ENCODE data around the gene FLT3. TPM values are rescaled to one million over a fixed set of nuclear protein-coding genes. Genes with fewer than 3 reads are reported as not detected.

FLT3 gene
- total RNA-seq, 5 donors from 2014 or later (not counting 1 experiment from before 2014, with no cell fraction given) = 0.13 to 0.48 (median 0.26) TPM

DNA sequence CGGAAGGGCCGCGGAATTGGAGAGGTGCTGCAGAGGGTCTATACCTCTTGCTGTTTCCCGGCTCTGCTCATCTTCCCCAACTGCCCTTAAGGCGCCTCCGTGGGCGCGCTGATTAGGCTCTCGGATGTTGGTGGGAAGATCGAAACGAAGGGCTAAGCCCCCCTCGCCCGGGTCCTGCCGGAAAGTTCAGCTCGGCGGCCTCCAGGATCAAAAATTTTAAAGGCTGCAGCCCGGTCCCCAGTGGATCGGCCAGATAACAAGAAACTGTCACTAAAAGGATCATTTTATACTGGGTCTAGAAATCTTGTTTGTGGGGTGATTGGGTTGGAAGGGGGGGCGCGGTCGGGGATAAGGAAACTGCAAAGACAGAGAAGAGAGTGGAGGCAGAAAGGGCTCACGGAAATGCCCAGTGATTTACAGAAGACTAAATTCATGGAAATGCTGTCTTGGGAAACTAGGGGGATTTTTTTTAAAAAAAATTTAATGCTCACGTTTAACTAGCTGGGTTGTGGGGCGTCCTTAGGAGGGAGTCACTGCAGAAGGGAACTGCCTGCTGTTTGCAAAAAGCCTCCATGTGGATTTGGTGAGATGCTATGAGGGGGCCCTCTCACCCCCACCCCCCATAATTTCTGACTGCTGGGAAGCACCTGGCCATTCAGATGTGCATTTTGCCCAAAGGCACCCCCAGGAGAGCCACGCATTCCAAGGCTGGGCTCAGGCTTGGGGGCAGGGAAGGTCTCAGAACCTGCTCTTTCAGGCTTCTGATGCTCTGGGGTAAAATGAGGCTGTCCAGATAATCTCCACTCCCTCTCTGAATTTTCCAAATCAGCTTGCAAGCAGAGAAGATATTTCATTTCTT lies 138.9 kb downstream of the FLT3 start:
- H3K4me3 Mint-ChIP-seq = peak overlapping the region in 1 of 3 donors; percentile 56
- no peaks in the 10 kb centered on the region for H3K9me3 Mint-ChIP-seq
- ATAC-seq (replicated peaks in 1 of 4) = no peak
- Histone ChIP-seq H3K27me3 (replicated peaks in 1 of 2; ENCODE audit: control insufficient read depth in 2 of 2, extremely low read depth in 1 of 2, insufficient read depth in 2 of 2, low read length in 1 of 2) (peaks cover 23 to 75% of the 10 kb centered on the region in 2 experiments), H3K27ac (ENCODE audit: low read length) (no peak overlapping the region), H3K36me3 (ENCODE audit: control insufficient read depth in 2 of 2, extremely low read depth in 1 of 2, insufficient read depth in 1 of 2, low read length in 1 of 2) (no peaks in the 10 kb centered on the region), H3K4me1 (ENCODE audit: control insufficient read depth in 1 of 2, extremely low read depth in 1 of 2, insufficient read depth in 2 of 2, low read length in 2 of 2) (peaks cover 0 to 16% of the 10 kb centered on the region in 2 experiments), H3K4me3 (ENCODE audit: control insufficient read depth in 1 of 2, extremely low read depth in 1 of 2, low read length in 1 of 2) (peak overlapping the region in 1 of 2 donors; percentile 53), H3K9me3 (no peaks in the 10 kb centered on the region)
- no peak overlapping the region for H3K27ac Mint-ChIP-seq
- H3K27me3 Mint-ChIP-seq = peaks cover 50 to 88% of the 10 kb centered on the region in 2 donors
- H3K4me1 Mint-ChIP-seq = peaks cover 4 to 20% (median 18%) of the 10 kb centered on the region in 3 donors
- 4% methylated on average over 14 of the region's 25 CpGs for WGBS (ENCODE audit: insufficient coverage)
- H3K36me3 Mint-ChIP-seq = no peaks in the 10 kb centered on the region
- POLR2A ChIA-PET = no interaction called here
- DNase-seq = no peak
- CTCF ChIA-PET = interaction anchor here in 1 of 2 donors (0.6 kb wide), 1 partner anchor 38 kb away, joined by 5 read pairs; no protein-coding TSS in a partner anchor

DNA sequence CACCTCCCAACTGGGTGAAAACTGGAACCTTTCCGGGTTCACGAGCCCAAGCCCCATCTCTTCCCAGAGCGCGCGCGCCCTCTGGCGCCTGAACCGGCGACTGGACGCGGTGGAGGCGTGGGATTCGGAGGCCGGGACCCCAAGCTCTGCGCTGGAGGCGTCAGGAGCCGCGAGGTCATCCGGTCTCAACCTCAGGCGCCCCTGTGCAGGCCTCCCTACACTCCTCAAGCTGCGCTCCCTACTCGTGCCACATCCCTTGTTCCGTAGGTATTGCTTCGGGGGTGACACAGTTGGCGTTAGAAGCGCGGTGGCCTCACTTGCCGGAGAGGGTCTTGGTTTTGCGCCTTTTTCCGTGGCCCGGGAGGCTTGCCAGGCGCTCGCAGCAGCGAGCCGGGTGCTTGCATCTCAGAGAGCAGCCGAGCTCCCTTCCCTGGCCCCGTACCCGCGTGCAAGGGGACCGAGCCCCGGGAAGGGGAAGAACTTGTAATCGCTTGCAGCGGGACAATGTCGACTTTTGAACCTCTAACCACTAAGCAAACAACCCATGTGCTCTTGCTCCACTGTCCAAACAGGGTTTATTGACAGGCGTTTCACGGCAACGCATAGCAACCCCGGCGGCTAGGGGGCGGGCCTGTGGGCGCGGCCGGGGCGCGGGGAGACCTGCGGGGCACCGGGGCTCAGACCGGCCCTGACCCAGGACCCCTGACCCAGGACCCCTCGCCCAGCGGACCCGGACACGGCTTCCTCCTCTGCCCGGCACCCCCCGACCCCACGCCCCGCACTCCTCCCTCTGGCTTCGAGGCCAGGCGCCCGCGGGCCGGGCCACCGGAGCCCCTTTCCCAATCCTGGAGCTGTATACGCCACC lies 139.8 kb downstream of the FLT3 start:
- ATAC-seq (replicated peaks in 1 of 4) (peak in 3 of 4 experiments; percentile 16 to 18 (median 17)), DNase-seq (peak in 1 of 35 experiments; percentile 16)
- CTCF ChIA-PET = no interaction called here
- Histone ChIP-seq H3K4me3 (ENCODE audit: control insufficient read depth in 1 of 2, extremely low read depth in 1 of 2, low read length in 1 of 2) (peak overlapping the region; percentile 7 to 53), H3K36me3 (ENCODE audit: control insufficient read depth in 2 of 2, extremely low read depth in 1 of 2, insufficient read depth in 1 of 2, low read length in 1 of 2) (no peaks in the 10 kb centered on the region), H3K9me3 (no peaks in the 10 kb centered on the region), H3K4me1 (ENCODE audit: control insufficient read depth in 1 of 2, extremely low read depth in 1 of 2, insufficient read depth in 2 of 2, low read length in 2 of 2) (peaks cover 0 to 12% of the 10 kb centered on the region in 2 experiments), H3K27ac (ENCODE audit: low read length) (no peak overlapping the region), H3K27me3 (replicated peaks in 1 of 2; ENCODE audit: control insufficient read depth in 2 of 2, extremely low read depth in 1 of 2, insufficient read depth in 2 of 2, low read length in 1 of 2) (peaks cover 25 to 72% of the 10 kb centered on the region in 2 experiments)
- Mint-ChIP-seq H3K27ac (no peak overlapping the region), H3K9me3 (no peaks in the 10 kb centered on the region), H3K4me3 (peak overlapping the region; percentile 21 to 56 (median 41)), H3K4me1 (peaks cover 0 to 17% (median 15%) of the 10 kb centered on the region in 3 donors), H3K27me3 (peaks cover 51 to 88% of the 10 kb centered on the region in 2 donors), H3K36me3 (no peaks in the 10 kb centered on the region)
- 3% methylated on average over 62 of the region's 73 CpGs for WGBS (ENCODE audit: insufficient coverage)
- POLR2A ChIA-PET = no interaction called here

DNA sequence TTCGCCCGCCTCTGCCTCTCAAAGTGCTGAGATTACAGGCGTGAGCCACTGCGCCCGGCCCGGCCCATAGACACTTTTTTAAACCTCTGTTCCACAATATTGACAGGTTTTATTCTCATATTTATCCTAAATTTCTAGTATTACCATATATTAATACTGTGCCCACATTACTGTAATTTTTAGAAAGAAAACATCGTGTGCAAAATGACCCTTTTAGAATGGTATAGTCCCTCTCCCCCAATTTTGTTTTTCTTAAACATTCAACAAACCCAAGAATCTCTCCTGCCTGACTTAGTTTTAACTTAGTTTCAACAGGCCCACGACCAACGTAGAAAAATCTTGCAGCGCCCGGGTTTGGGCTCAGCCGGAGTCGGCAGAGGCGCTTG lies 140.4 kb downstream of the FLT3 start:
- Mint-ChIP-seq H3K27ac (no peak overlapping the region), H3K4me1 (peaks cover 0 to 20% (median 15%) of the 10 kb centered on the region in 3 donors), H3K27me3 (peaks cover 53 to 88% of the 10 kb centered on the region in 2 donors), H3K9me3 (no peaks in the 10 kb centered on the region), H3K4me3 (peak overlapping the region; percentile 0 to 56 (median 41)), H3K36me3 (no peaks in the 10 kb centered on the region)
- Histone ChIP-seq H3K36me3 (ENCODE audit: control insufficient read depth in 2 of 2, extremely low read depth in 1 of 2, insufficient read depth in 1 of 2, low read length in 1 of 2) (no peaks in the 10 kb centered on the region), H3K4me3 (ENCODE audit: control insufficient read depth in 1 of 2, extremely low read depth in 1 of 2, low read length in 1 of 2) (peak overlapping the region; percentile 7 to 25), H3K4me1 (ENCODE audit: control insufficient read depth in 1 of 2, extremely low read depth in 1 of 2, insufficient read depth in 2 of 2, low read length in 2 of 2) (peaks cover 0 to 12% of the 10 kb centered on the region in 2 experiments), H3K27ac (ENCODE audit: low read length) (no peak overlapping the region), H3K9me3 (no peaks in the 10 kb centered on the region), H3K27me3 (replicated peaks in 1 of 2; ENCODE audit: control insufficient read depth in 2 of 2, extremely low read depth in 1 of 2, insufficient read depth in 2 of 2, low read length in 1 of 2) (peaks cover 26 to 66% of the 10 kb centered on the region in 2 experiments)
- ChIA-PET POLR2A (no interaction called here), CTCF (no interaction called here)
- no peak for DNase-seq
- WGBS (ENCODE audit: insufficient coverage) = 14% methylated on average over 8 of the region's 14 CpGs
- ATAC-seq (replicated peaks in 1 of 4) = no peak

DNA sequence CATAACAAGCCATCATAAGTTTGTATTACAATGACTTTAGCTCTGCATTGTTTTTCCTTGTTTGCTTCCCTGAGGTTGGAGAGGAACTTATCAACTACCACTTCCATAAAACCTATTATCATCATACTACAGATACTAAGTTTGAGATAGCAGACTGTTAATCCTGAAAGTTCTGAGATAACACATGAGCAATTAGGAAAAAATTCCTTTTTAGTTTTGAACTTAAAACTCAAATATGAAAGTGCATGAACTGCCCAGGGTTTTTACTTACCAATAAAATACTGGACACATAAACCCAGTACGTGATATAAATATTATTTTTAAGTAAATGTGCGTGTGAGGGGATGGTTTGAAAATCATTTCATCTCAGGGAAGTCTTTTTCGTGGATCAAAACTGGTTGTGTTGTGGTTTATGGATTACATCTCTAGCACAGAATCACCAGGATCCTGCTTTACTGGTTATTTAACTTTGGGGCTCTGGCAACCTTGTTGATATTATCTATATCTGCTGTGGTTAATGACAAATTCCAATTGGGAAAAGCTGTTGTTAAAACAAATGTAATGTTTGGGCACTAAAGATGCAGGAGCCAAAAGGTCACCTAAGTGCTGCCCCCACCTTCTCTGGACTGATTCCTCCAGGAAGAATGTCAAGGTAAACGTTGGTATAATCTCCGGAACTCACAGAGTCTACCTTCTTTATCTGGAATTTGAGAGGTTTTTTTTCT lies 143.6 kb downstream of the FLT3 start:
- no CpG with 5 or more reads among the region's 5 CpGs for WGBS (ENCODE audit: insufficient coverage)
- H3K27ac Mint-ChIP-seq = no peak overlapping the region
- H3K4me3 ChIP-seq (ENCODE audit: control insufficient read depth in 1 of 2, extremely low read depth in 1 of 2, low read length in 1 of 2) = no peak overlapping the region
- H3K27ac ChIP-seq (ENCODE audit: low read length) = no peak overlapping the region
- H3K27me3 Mint-ChIP-seq = peaks cover 48 to 76% of the 10 kb centered on the region in 2 donors
- H3K4me3 Mint-ChIP-seq = no peak overlapping the region
- DNase-seq = no peak
- no peaks in the 10 kb centered on the region for H3K9me3 Mint-ChIP-seq
- ATAC-seq (replicated peaks in 1 of 4) = no peak
- ChIA-PET CTCF (interaction anchor here in 1 of 2 donors (1.0 to 1.2 kb wide), 2 partner anchors 11 to 585 kb away, joined by 3 read pairs; no protein-coding TSS in a partner anchor), POLR2A (interaction anchor here in 1 of 2 donors (0.6 kb wide), 1 partner anchor 23 kb away, joined by 3 read pairs; no protein-coding TSS in a partner anchor)
- H3K27me3 ChIP-seq (replicated peaks in 1 of 2; ENCODE audit: control insufficient read depth in 2 of 2, extremely low read depth in 1 of 2, insufficient read depth in 2 of 2, low read length in 1 of 2) = peaks cover 23 to 60% of the 10 kb centered on the region in 2 experiments
- H3K4me1 ChIP-seq (ENCODE audit: control insufficient read depth in 1 of 2, extremely low read depth in 1 of 2, insufficient read depth in 2 of 2, low read length in 2 of 2) = peaks cover 0 to 31% of the 10 kb centered on the region in 2 experiments
- no peaks in the 10 kb centered on the region for H3K36me3 Mint-ChIP-seq
- no peaks in the 10 kb centered on the region for H3K9me3 ChIP-seq
- H3K36me3 ChIP-seq (ENCODE audit: control insufficient read depth in 2 of 2, extremely low read depth in 1 of 2, insufficient read depth in 1 of 2, low read length in 1 of 2) = no peaks in the 10 kb centered on the region
- H3K4me1 Mint-ChIP-seq = peaks cover 6 to 26% (median 25%) of the 10 kb centered on the region in 3 donors

DNA sequence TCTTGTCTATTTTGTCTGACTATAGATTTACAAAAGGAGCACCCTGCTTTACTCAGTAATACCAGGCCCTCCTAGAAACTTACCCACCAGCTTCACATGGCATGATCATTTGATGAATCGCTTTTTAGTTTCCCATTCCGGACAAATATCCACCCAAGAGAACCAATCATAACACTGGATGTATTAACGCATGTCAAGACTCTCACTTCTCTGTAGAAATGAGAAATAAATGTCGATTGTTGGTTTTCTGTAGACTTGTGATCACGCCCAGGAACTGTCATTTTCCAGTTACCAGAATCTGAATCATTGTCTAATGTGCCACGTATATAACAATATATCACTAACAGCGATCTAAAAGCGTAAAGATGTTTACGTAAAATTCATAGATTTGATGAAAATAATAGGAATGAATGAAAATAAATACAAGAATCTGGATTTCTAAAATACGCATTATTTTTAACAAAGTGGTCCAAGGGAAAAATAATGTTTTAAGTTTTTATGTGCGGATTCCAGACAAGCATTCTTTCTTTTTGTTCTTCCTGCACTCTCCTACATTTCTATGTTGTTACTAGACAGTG lies 145.3 kb downstream of the FLT3 start:
- H3K4me1 ChIP-seq (ENCODE audit: control insufficient read depth in 1 of 2, extremely low read depth in 1 of 2, insufficient read depth in 2 of 2, low read length in 2 of 2) = peaks cover 0 to 19% of the 10 kb centered on the region in 2 experiments
- ChIA-PET CTCF (interaction anchor here (0.6 to 1.7 kb wide), 5 partner anchors 124 to 1177 kb away, joined by 3 to 6 read pairs (median 4); no protein-coding TSS in a partner anchor), POLR2A (interaction anchor here in 1 of 2 donors (0.6 kb wide), 1 partner anchor 678 kb away, joined by 3 read pairs; no protein-coding TSS in a partner anchor)
- no peak for DNase-seq
- no peak overlapping the region for H3K27ac Mint-ChIP-seq
- H3K4me3 ChIP-seq (ENCODE audit: control insufficient read depth in 1 of 2, extremely low read depth in 1 of 2, low read length in 1 of 2) = no peak overlapping the region
- H3K4me1 Mint-ChIP-seq = peaks cover 6 to 20% (median 13%) of the 10 kb centered on the region in 3 donors
- H3K4me3 Mint-ChIP-seq = peak overlapping the region in 1 of 3 donors; percentile 21
- no peak for ATAC-seq (replicated peaks in 1 of 4)
- 20% methylated on average over 1 of the region's 11 CpGs for WGBS (ENCODE audit: insufficient coverage)
- no peaks in the 10 kb centered on the region for H3K36me3 ChIP-seq (ENCODE audit: control insufficient read depth in 2 of 2, extremely low read depth in 1 of 2, insufficient read depth in 1 of 2, low read length in 1 of 2)
- peaks cover 0 to 4% (median 2%) of the 10 kb centered on the region in 3 donors for H3K9me3 Mint-ChIP-seq
- no peaks in the 10 kb centered on the region for H3K9me3 ChIP-seq
- no peak overlapping the region for H3K27ac ChIP-seq (ENCODE audit: low read length)
- peaks cover 29 to 54% of the 10 kb centered on the region in 2 experiments for H3K27me3 ChIP-seq (replicated peaks in 1 of 2; ENCODE audit: control insufficient read depth in 2 of 2, extremely low read depth in 1 of 2, insufficient read depth in 2 of 2, low read length in 1 of 2)
- peaks cover 55 to 76% of the 10 kb centered on the region in 2 donors for H3K27me3 Mint-ChIP-seq
- H3K36me3 Mint-ChIP-seq = no peaks in the 10 kb centered on the region
